ENCODE results near the gene DRAP1.

Gene DRAP1

GRCh38 chr11:65919141-65919572, at the start of gene DRAP1:
DRAP1 (plus strand) TSS chr11:65919426; CDS start chr11:65919502, 76 bp downstream.
- peak; percentile 91 for DNase-seq (ENCODE audit: low read depth)
- TF ChIP-seq, protein P1, sequence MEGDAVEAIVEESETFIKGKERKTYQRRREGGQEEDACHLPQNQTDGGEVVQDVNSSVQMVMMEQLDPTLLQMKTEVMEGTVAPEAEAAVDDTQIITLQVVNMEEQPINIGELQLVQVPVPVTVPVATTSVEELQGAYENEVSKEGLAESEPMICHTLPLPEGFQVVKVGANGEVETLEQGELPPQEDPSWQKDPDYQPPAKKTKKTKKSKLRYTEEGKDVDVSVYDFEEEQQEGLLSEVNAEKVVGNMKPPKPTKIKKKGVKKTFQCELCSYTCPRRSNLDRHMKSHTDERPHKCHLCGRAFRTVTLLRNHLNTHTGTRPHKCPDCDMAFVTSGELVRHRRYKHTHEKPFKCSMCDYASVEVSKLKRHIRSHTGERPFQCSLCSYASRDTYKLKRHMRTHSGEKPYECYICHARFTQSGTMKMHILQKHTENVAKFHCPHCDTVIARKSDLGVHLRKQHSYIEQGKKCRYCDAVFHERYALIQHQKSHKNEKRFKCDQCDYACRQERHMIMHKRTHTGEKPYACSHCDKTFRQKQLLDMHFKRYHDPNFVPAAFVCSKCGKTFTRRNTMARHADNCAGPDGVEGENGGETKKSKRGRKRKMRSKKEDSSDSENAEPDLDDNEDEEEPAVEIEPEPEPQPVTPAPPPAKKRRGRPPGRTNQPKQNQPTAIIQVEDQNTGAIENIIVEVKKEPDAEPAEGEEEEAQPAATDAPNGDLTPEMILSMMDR (IDR thresholded peaks at IDR 0.05; ENCODE audit: control insufficient read depth, extremely low read depth, insufficient read depth), result peak; percentile 9; the same call in 1 of the 2 replicates

GRCh38 chr11:65869643-65870306, 49.5 kb upstream of the DRAP1 start:
- TF ChIP-seq, protein P1 (IDR thresholded peaks at IDR 0.05; ENCODE audit: control insufficient read depth, extremely low read depth, insufficient read depth), result no peak
- no peak for DNase-seq (ENCODE audit: low read depth)
- H3K4me3 ChIP-seq (ENCODE audit: low read depth, low read length), result no peak overlapping the region

More at GRCh38 chr11:65919141-65919572, at the start of gene DRAP1:
- peak within 1 kb of the TSS; percentile 95 for H3K4me3 ChIP-seq (ENCODE audit: low read depth, low read length)

DNA sequence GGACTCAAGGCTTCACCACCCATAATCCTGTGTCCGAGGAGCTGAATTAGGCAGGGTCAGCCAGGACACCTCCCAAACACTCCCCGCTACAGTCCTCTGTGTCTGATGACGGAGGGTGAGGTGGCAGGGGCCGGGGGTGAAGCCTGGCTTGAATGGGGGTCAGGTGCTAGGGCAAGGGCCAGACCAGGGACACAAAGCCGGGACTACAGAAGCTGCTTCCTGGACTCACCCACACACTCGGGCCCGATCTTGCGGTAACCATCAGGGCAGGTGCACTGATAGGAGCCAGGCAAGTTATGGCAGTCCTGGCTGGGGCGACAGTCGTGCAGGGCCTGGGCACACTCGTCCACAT, 48.9 kb upstream of the DRAP1 start:
- TF ChIP-seq, protein P1 (IDR thresholded peaks at IDR 0.05; ENCODE audit: control insufficient read depth, extremely low read depth, insufficient read depth), result no peak
- no peak overlapping the region for H3K4me3 ChIP-seq (ENCODE audit: low read depth, low read length)
- DNase-seq (ENCODE audit: low read depth), result no peak

GRCh38 chr11:65870706-65871681, 48.2 kb upstream of the DRAP1 start:
- TF ChIP-seq, protein P1 (IDR thresholded peaks at IDR 0.05; ENCODE audit: control insufficient read depth, extremely low read depth, insufficient read depth), result no peak
- H3K4me3 ChIP-seq (ENCODE audit: low read depth, low read length), result no peak overlapping the region
- no peak for DNase-seq (ENCODE audit: low read depth)

- no peak for DNase-seq (ENCODE audit: low read depth)
- TF ChIP-seq, protein P1 (IDR thresholded peaks at IDR 0.05; ENCODE audit: control insufficient read depth, extremely low read depth, insufficient read depth), result no peak
- no peak overlapping the region for H3K4me3 ChIP-seq (ENCODE audit: low read depth, low read length)
Measured at GRCh38 chr11:65871811-65872548, 47.2 kb upstream of the DRAP1 start.

DNA sequence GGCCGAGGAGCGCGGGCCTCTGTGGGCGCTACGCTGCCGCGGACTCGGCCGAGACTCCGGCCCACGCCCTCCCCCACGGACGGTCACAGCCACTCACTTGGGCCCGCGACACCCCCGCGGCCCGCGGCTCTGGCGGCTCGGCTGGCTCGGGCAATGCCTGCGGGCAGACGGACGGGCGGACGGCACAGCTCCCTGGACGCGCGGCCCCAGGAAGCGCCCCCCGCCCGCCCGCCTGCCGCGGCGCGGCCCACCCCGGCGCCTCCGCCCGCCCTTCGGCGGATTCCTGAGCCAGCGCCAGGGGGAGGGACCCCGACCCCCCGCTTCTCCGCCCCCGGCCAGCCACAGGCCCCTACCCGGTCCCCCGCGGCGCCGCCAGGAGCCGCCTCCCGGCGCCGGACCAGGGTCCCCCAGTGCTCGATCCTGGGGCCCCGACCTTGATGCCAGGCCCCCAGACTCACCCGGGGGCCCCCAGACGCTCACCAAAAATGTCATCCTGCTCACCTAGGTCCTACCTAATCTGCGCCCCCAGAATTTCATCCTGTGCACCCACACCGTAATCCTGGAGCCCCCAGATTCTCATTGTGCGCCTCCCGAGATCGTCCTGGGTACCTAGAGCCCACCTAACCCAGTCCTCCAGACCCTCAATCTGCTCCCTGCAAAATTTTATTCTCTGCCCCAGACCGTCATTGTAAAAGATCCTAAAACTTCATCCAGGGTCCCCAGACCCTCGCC, 46.5 kb upstream of the DRAP1 start, which contains the start of gene EFEMP2:
Gene EFEMP2, minus strand, starts transcription at position 215 of the 732 bp plus-strand sequence. CDS start 446 bp downstream, outside the sequence.
- peak within 1 kb of the TSS; percentile 52 for H3K4me3 ChIP-seq (ENCODE audit: low read depth, low read length)
- TF ChIP-seq, protein P1 (IDR thresholded peaks at IDR 0.05; ENCODE audit: control insufficient read depth, extremely low read depth, insufficient read depth), result no peak
- DNase-seq (ENCODE audit: low read depth), result no peak
